Medulla oblongata (tissue), 1 donor: ENCODE results near the gene PRM1.
"Not testable (repeated sequence)": the region's sequence is repeated elsewhere in the genome, so short reads cannot be mapped to it uniquely, and the experiment has no call there.

Experiments
- DNase-seq: peaks from one replicate; pipeline ENCODE4 v3.0.0-alpha.2; 2015; ENCODE audit errors: extremely low spot score

PRM1 gene

DNA sequence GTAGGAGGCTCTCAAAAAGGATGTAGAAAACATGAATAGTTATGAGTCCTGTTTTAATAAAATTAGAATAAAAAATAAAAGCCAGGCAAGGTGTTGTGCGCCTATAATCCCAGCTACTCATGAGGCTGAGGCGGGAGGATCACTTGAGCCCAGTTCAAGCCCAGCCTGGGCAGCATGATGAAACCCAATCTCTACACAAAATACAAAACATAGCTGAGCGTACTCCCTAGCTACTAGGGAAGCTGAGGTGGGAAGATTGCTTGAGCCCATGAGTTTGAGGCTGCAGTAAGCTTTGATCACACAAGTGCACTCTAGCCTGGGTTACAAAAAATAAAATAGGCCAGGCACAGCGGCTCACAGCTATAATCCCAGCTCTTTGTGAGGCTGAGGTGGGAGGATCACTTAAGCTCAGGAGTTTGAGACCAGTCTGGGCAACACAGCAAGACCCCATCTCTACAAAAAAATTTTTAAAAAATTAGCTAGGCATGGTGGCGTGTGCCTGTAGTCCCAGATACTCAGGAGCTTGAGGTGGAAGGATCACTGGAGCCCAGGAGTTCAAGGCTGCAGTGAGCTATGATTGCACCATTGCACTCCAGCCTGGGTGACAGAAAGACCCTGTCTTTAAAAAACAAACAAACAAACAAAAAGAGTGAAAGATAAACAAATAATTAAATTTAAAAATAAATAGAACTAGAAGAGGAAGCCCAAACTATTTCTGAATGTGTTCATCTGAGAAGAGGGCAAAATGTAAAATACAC is 17.2 kb upstream of the PRM1 start:
- DNase-seq = no peak

DNA sequence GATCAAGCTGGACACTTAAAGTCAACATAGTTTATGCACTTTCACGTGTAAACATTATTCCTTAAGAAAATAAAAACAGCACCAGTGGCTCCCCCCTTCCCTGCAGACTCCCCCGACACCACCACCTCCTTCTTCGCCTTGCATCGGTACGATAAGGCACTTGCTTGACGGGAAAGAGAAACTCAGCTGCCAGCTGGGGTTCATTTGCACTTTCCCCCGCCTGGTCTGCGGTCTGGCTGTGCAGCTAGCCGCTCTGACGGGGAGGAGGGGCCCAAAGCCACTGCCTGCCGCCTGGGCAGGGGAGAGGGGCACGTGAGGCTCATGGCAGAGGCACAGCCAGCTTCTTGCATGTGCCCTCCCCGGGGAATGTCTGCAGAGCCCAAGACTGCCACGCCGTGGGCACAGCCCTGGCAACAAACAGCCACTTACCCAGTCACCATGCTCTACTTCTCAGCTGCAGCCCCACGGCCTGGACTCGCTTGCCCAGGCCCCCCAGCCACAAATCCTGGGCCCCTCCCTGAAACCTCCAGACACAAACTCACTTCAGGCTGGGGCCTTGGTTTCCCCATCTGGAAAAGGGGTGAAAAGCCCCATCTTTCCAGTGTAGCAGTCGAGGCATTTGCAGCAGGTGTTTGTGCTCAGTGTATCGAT is 16.5 kb upstream of the PRM1 start:
- DNase-seq = peak; percentile 87

- no peak for DNase-seq
These were observed 15.8 kb upstream of the PRM1 start for GRCh38 chr16:11296706-11297491.

DNA sequence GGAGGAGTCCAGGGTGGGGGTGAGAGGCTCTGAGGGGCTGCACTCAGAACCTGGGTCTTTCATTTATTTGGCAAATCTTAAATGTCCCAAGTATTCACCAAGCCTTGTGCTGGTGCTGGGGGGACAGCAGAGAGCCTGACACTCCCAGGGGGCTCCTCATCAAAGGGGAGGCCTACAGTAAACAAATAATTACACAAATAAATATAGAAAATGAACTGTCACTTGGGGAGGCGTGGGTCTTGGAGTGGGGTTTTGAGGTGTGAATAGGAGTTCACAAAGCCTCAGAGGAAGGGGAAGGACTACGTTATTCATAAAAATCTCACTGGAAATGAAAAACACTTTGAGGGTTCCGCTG is 15.2 kb upstream of the PRM1 start:
- no peak for DNase-seq

DNA sequence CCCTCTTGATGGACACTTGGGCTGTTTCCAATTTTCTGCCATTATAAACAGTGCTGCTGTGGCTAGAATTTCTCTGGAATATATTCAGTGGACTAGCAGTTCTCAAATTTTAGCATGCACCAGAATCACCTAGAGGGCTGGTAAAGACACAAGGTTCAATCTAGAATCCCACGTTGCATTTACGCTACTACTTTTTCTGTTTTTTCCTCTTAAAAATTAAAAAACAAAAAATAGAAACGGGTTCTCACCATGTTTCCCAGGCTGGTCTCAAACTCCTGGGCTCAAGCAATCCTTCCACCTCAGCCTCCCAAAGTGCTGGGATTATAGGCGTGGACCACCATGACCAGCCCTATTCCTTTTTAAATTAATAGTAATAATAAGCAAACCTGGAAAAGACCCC is 14.5 kb upstream of the PRM1 start:
- no peak for DNase-seq

DNA sequence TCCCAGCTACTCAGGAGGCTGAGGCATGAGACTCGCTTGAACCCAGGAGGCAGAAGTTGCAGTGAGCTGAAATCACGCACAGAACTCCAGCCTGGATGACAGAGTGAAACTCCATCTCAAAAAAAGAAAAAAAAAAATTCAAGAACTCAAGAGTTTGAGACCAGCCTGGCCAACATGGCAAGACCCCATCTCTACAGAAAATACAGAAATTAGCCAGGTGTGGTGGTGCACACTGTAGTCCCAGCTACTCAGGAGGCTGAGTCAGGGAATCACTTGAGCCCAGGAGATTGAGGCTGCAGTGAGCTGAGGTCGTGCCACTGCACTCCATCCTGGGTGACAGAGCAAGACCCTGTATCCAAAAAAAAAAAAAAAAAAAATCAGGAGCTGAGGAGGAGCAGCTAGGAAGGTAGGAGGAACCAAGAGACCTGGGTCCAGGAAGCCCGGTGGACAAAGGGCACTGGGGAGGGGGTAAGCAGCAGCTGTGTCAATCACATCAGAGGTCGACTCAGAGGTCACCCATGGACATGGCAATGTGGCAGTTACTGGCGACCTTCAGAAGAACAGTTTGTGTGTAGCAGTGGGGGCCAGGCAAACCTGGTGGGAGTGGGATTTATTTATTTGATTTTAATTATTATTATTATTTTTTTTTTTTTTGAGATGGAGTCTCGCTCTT is 11.1 kb upstream of the PRM1 start:
- DNase-seq = no peak

DNA sequence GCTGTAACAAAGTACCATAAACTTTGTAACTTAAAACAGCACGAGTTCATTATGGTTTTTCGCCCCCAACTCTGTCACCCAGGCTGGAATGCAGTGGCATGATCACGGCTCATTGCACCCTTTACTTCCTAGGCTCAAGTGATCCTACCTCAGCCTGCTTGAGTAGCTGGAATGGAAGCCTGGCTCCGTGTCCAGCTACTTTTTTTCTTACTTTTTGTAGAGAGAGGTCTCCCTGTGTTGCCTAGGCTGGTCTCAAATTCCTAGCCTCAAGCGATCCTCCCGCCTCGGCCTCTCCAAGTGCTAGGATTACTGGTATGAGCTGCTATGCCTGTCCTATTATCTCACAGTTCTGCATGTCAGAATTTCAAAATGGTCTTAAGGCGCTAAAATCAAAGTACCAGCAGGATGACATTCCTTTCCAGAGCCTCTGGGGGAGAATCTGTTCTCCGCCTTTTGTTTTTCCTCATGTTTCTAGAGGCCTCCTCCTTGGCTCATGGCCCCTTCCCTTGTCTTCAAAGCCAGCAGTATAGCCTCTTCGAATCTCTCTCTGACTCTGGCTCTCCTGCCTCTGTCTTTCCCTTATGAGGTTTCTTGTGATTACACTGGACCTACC is 10.1 kb upstream of the PRM1 start:
- no peak for DNase-seq

DNA sequence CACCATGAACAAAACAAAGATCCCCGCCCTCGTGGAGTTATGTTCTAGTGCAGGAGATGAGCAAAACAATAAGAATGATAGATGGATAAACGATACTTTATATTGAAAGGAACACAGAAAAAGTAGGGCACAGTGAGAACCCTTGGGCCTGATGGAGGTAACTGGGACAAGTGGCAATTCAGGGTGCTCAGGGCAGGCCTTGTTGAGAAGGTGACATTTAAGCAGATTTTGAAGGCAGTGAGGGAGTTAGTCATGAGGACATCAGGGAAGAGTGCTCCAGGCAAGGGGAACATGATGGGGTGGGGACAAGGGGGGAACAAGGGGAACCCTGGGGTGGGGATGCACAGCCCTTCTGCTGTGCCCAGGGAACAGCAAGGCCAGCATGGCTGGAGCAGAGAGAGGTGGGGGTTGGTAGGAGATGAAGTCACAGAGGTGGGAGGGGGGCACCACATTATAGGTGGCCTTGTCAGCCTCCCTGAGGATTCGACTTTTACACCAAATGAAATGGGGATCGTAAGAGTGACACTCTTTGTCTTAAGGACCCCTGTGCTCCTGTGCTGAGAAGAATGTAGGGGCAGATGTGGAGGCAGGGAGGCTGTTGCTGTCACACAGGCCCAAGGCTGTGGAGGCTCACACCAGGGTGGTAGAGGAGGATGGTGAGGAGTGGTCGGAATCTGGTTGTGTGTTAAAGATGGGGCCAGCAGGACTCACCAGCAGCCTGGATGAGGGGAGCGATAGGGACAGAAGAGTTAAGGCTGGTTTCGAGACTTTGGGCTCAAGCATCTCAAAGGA is 9.2 kb upstream of the PRM1 start:
- DNase-seq = no peak

- not testable (repeated sequence) for DNase-seq
These were observed 8.6 kb upstream of the PRM1 start for GRCh38 chr16:11289696-11290095.

DNA sequence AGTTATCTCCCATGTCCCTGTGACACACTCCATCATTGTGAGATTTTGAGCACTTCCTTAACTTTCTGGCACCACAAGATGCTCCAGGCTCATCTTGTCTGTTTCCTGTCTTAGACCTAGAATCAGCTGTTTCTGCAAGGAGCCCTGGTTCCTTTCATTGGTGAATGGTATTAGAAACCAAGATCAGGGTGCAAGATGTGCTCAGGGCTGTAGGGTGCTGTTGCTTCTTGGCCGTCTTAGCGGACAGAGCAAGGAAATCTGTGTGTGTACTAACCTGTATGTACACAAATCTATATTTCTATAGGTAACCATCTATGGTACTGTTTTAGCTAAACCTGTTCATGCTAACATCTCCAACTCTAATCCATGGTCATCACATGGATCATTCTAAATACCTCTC is 8.1 kb upstream of the PRM1 start:
- DNase-seq = no peak

DNA sequence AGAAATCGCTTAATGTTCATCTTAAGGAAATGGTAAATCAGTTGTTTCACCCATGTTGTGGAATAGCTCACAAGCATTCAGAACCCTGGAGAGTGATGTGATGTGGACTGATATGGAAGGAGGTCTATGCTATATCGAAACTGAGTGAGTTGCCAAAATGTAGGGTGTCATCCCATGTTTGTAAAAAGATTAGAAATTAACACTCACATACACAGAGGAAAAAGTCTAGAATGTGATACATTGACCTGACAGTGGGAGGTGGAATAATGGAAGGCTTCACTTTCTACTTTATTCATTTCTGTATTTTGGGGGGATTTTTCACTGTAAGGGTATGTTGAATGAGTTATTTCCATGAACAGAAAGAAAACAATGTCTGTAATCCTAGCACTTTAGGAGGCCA is 4.7 kb upstream of the PRM1 start:
- DNase-seq = no peak

GRCh38 chr16:11283820-11284248 is 2.7 kb upstream of the PRM1 start:
- DNase-seq = no peak

DNA sequence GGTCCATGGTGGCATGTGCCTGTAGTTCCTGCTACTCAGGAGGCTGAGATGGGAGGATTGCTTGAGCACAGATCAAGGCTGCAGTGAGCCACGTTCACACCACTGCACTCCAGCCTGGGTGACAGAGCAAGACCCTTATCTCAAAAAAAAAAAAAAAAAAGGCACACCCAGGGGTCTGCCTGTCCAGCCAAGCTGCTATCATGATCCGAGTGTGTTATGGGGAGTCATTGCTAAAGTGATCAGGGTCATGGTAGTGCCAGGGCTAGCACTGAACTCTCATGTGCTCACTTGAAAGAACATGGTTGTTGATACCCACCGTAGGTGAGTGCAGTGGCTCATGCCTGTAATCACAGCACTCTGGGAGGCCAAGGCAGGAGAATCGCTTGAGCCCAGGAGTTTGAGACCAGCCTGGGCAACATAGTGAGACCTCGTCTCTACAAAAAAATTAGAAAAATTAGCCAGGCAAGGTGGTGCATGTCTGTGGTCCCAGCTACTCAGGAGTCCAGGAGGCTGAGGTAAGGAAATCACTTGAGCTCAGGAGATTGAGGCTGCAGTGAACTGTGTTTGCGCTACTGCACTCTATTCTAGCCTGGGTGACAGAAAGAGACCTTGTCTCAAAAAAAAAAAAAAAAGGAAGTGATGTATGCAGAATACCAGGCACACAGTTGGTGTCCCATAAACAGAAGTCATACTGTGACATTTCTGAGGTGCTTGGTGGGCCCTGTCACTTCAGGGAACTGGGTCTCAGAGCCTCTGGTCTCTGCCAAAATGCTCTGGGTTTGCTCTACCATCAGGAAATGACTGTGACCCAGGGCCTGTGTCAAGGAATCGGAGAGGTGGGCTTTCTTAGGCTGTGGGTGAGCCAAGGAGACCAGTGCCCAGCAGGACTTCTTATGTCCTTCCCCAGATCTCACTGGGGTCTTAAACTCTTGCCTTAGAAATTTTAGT is 2.2 kb downstream of the PRM1 start:
- DNase-seq = no peak

DNA sequence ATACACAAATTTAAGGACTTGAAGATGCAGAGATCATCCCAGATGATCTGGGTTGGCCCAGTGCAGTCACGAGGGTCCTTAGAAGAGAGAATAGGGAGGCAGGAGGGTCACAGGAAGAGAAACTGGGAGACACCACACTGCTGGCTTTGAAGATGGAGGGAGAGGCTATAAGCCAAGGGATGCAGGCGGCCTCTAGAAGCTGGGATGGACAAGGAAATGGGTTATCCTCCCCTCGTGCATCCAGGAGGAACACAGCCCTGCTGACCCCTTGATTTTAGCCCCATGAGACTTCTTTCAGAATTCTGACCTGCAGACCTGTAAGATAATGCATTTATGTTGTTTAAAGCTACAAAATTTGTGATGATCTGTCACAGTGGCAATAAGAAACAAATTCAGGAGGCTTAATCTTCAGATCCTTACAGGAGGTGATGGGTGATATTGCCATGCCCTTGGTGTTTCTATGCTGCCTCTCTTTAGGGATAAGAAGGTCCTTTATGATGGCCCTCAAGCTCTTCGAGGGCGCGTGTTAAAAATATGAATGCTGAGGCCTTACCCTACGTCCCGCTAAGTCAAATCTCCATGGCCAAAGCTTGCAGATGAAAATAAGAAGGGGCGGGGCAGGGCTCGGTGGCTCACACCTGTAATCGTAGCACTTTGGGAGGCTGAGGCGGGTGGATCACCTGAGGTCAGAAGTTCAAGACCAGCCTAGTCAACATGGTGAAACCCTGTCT is 3.4 kb downstream of the PRM1 start:
- DNase-seq = no peak

DNA sequence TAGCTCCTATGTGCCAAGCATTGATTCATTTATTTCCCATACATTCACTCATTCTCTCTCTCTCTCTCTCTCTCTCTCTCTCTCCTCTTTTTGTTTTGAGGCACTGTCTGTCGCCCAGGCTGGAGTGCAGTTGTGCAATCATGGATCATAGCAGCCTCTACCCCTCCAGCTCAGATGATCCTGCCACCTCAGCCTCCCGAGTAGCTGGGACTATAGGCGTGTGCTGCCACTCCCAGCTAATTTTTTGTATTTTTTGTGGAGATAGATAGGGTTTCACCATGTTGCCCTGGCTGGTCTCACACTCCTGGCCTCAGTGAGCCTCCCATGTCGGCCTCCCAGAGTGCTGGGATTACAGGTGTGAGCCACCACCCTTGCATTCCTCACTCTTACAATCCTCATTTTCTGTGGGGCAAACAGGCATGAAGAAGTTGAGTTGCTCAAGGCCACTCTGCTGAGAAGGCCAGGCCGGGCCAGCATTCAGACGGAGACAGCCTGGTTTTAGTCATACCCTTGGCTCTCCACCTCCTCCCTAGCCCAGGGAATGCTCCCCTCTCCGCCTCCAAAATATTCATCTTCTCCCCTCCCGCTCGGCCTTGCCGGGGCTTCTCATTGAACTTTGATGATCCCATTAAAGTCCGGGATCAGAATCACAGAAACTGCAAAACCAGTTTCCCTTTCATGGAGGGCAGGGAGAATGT is 4.1 kb downstream of the PRM1 start:
- no peak for DNase-seq

- no peak for DNase-seq
These were observed 4.8 kb downstream of the PRM1 start, which contains the start of gene PRM2 for GRCh38 chr16:11276143-11276895. TSS of gene PRM2 (minus strand) at chr16:11276480. CDS start at chr16:11276370, 110 bp downstream.

DNA sequence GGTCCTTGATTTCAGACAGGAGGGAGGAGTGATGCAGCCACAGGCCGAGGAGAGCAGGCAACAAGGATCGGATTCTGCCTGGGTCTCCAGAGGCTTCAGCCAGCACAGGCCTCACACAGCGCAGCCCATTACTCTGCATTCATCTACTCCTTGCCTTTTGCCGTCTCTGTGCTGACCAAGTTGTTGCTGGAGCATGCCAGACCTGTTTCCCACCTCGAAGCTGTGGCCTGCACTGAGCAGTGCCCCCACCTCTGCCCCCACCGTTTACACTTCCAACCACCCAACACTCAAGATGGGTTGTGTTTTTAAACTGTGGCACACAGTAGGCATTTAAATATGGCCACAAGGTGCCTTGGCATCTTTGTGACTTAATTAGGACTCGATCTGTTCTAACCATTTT is 6.2 kb downstream of the PRM1 start:
- no peak for DNase-seq
